ENCODE results near the gene GPR143. TPM values are rescaled to one million over a fixed set of nuclear protein-coding genes. Genes with fewer than 3 reads are reported as not detected.
"Not testable (repeated sequence)": the region's sequence is repeated elsewhere in the genome, so short reads cannot be mapped to it uniquely, and the experiment has no call there.

GPR143 gene
- total and polyA plus RNA-seq, 9 donors = 1.4 to 4.7 (median 3.5) TPM

- H3K9me3 ChIP-seq = no peaks in the 10 kb centered on the region
- H3K4me1 ChIP-seq (ENCODE audit: insufficient read depth) = no peaks in the 10 kb centered on the region
- H3K36me3 ChIP-seq = no peaks in the 10 kb centered on the region
- H3K27ac ChIP-seq = no peak overlapping the region
- intact Hi-C loops (cut with DNase I) = no loop called here
- no peak for DNase-seq
- H3K27me3 ChIP-seq = no peaks in the 10 kb centered on the region
- WGBS, 3 donors = 76 to 90% (median 84%) methylated on average over 8 of the region's 8 CpGs
- no peak overlapping the region for H3K4me3 ChIP-seq
- TF ChIP-seq CTCF (IDR thresholded peaks at IDR 0.05) (no peak), EP300 (IDR thresholded peaks at IDR 0.05) (no peak), POLR2A (IDR thresholded peaks at IDR 0.05) (no peak)
Measured at GRCh38 chrX:9775930-9776329, 10.3 kb upstream of the GPR143 start.

GRCh38 chrX:9772943-9773342 lies 7.3 kb upstream of the GPR143 start:
- H3K9me3 ChIP-seq = no peaks in the 10 kb centered on the region
- H3K36me3 ChIP-seq = no peaks in the 10 kb centered on the region
- no peak overlapping the region for H3K4me3 ChIP-seq
- H3K27me3 ChIP-seq = no peaks in the 10 kb centered on the region
- no peak overlapping the region for H3K27ac ChIP-seq
- TF ChIP-seq EP300 (IDR thresholded peaks at IDR 0.05) (no peak), CTCF (IDR thresholded peaks at IDR 0.05) (no peak)
- WGBS, 3 donors = 78 to 83% (median 83%) methylated on average over 6 of the region's 6 CpGs
- DNase-seq = no peak
- H3K4me1 ChIP-seq (ENCODE audit: insufficient read depth) = no peaks in the 10 kb centered on the region
- intact Hi-C loops (cut with DNase I) = no loop called here

GRCh38 chrX:9770319-9770718 lies 4.7 kb upstream of the GPR143 start:
- no peaks in the 10 kb centered on the region for H3K27me3 ChIP-seq
- TF ChIP-seq CTCF (IDR thresholded peaks at IDR 0.05) (no peak), EP300 (IDR thresholded peaks at IDR 0.05) (no peak)
- WGBS, 3 donors = 38 to 43% (median 39%) methylated on average over 1 of the region's 1 CpG
- no peaks in the 10 kb centered on the region for H3K4me1 ChIP-seq (ENCODE audit: insufficient read depth)
- no peak overlapping the region for H3K27ac ChIP-seq
- H3K36me3 ChIP-seq = no peaks in the 10 kb centered on the region
- no peaks in the 10 kb centered on the region for H3K9me3 ChIP-seq
- intact Hi-C loops (cut with DNase I) = no loop called here
- H3K4me3 ChIP-seq = no peak overlapping the region
- DNase-seq = no peak

GRCh38 chrX:9768321-9768839 lies 2.7 kb upstream of the GPR143 start:
- H3K27me3 ChIP-seq; H3K4me1 ChIP-seq (ENCODE audit: insufficient read depth); intact Hi-C loops (cut with DNase I); H3K9me3 ChIP-seq; H3K27ac ChIP-seq; H3K4me3 ChIP-seq; DNase-seq; H3K36me3 ChIP-seq: not testable (repeated sequence)
- 76 to 87% (median 81%) methylated on average over 5 of the region's 5 CpGs for WGBS, 3 donors

GRCh38 chrX:9767375-9767774 lies 1.7 kb upstream of the GPR143 start:
- TF ChIP-seq CTCF (IDR thresholded peaks at IDR 0.05) (no peak), POLR2A (IDR thresholded peaks at IDR 0.05) (no peak), EP300 (IDR thresholded peaks at IDR 0.05) (no peak)
- 51 to 63% (median 60%) methylated on average over 6 of the region's 6 CpGs for WGBS, 3 donors
- no peak for DNase-seq

More at GRCh38 chrX:9767375-9767774, 1.7 kb upstream of the GPR143 start:
- intact Hi-C loops (cut with DNase I) = no loop called here
- Histone ChIP-seq H3K27ac (no peak overlapping the region), H3K4me1 (ENCODE audit: insufficient read depth) (peaks cover 2% of the 10 kb centered on the region), H3K4me3 (no peak overlapping the region), H3K27me3 (no peaks in the 10 kb centered on the region), H3K36me3 (no peaks in the 10 kb centered on the region), H3K9me3 (no peaks in the 10 kb centered on the region)

Measured in ovary (tissue), 9 donors.